Measurements from ENCODE around the gene SHC1. TPM values are rescaled to one million over a fixed set of nuclear protein-coding genes. Genes with fewer than 3 reads are reported as not detected.

Gene SHC1
- total and polyA plus RNA-seq, 2 experiments from 2014 or later, result 117 to 211 TPM

GRCh38 chr1:154925335-154926170 is 45.0 kb downstream of the SHC1 start:
- Histone ChIP-seq H3K4me3 (no peak overlapping the region), H2AFZ (no peak overlapping the region), H3K27ac (ENCODE audit: low read depth) (no peak overlapping the region), H3K79me2 (replicated peaks; ENCODE audit: insufficient read depth) (no peaks in the 10 kb centered on the region), H3K9me2 (ENCODE audit: insufficient read depth) (no peaks in the 10 kb centered on the region), H3F3A (replicated peaks; ENCODE audit: low read depth) (no peaks in the 10 kb centered on the region), H3K27me3 (ENCODE audit: insufficient read depth) (no peaks in the 10 kb centered on the region), H3K4me1 (ENCODE audit: insufficient read depth) (no peaks in the 10 kb centered on the region), H4K20me1 (replicated peaks; ENCODE audit: insufficient read depth) (no peaks in the 10 kb centered on the region; the same call in 1 of the 2 replicates), H3K36me3 (ENCODE audit: insufficient read depth) (no peaks in the 10 kb centered on the region), H3K4me2 (no peak overlapping the region)
- H3K4me1 Mint-ChIP-seq, result no peaks in the 10 kb centered on the region
- H3K36me3 Mint-ChIP-seq (ENCODE audit: low read depth), result peaks cover 23% of the 10 kb centered on the region
- no peak overlapping the region for H3K4me3 Mint-ChIP-seq
- TF ChIP-seq NANOG (IDR thresholded peaks at IDR 0.05; ENCODE audit: borderline replicate concordance), result no peak
- DNase-seq (ENCODE audit: low spot score), result no peak
- H3K9me3 Mint-ChIP-seq, result no peaks in the 10 kb centered on the region
- peaks cover 5% of the 10 kb centered on the region for H3K27me3 Mint-ChIP-seq (ENCODE audit: insufficient read depth, low read depth, poor library complexity)
- ATAC-seq, result no peak
- H3K27ac Mint-ChIP-seq, result no peak overlapping the region

DNA sequence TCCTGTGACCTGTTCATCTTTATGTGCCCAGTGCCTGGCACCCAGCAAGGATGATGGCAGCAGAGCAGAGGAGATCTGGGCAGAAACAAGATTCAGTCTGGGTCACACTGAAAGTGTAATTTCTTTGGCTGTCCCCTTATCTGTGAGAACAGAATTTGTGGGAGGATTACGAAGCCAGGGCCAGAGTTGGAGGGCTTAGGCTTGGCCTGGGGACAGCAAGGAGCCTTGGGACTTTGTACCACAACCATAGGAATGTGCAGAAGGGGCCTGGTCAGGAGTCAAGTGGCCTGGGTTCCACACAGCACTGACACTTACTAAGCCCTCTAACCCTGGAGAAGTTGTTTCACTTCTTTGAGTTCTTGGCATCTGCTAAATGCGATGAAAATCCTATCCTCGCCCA is 46.9 kb downstream of the SHC1 start:
- H3K36me3 ChIP-seq (ENCODE audit: insufficient read depth), result no peaks in the 10 kb centered on the region
- Mint-ChIP-seq H3K4me1 (no peaks in the 10 kb centered on the region), H3K27ac (no peak overlapping the region), H3K9me3 (no peaks in the 10 kb centered on the region), H3K36me3 (ENCODE audit: low read depth) (peaks cover 19% of the 10 kb centered on the region), H3K27me3 (ENCODE audit: insufficient read depth, low read depth, poor library complexity) (peaks cover 4% of the 10 kb centered on the region), H3K4me3 (no peak overlapping the region)
- no peaks in the 10 kb centered on the region for H3K27me3 ChIP-seq (ENCODE audit: insufficient read depth)
- H3K4me2 ChIP-seq, result no peak overlapping the region
- no peak overlapping the region for H3K4me3 ChIP-seq
- H3K79me2 ChIP-seq (replicated peaks; ENCODE audit: insufficient read depth), result no peaks in the 10 kb centered on the region
- no peak for ATAC-seq
- H3K9me2 ChIP-seq (ENCODE audit: insufficient read depth), result peaks cover 3% of the 10 kb centered on the region; the same call in 1 of the 2 replicates
- H2AFZ ChIP-seq, result no peak overlapping the region
- TF ChIP-seq ETS1 (IDR thresholded peaks at IDR 0.05), result no peak
- H4K20me1 ChIP-seq (replicated peaks; ENCODE audit: insufficient read depth), result no peaks in the 10 kb centered on the region; the same call in 1 of the 2 replicates
- DNase-seq (ENCODE audit: low spot score), result no peak
- H3F3A ChIP-seq (replicated peaks; ENCODE audit: low read depth), result no peaks in the 10 kb centered on the region
- no peak overlapping the region for H3K27ac ChIP-seq (ENCODE audit: low read depth)
- H3K4me1 ChIP-seq (ENCODE audit: insufficient read depth), result no peaks in the 10 kb centered on the region

- no peaks in the 10 kb centered on the region for H3K27me3 ChIP-seq (ENCODE audit: insufficient read depth)
- Mint-ChIP-seq H3K27ac (no peak overlapping the region), H3K4me1 (peaks cover 3% of the 10 kb centered on the region; the same call in 2 of the 3 replicates), H3K36me3 (ENCODE audit: low read depth) (peaks cover 4% of the 10 kb centered on the region; the same call in 2 of the 3 replicates), H3K27me3 (ENCODE audit: insufficient read depth, low read depth, poor library complexity) (peaks cover 7% of the 10 kb centered on the region), H3K9me3 (peaks cover 11% of the 10 kb centered on the region), H3K4me3 (no peak overlapping the region)
- DNase-seq (ENCODE audit: low spot score), result no peak
- no peak for ATAC-seq
- no peaks in the 10 kb centered on the region for H3F3A ChIP-seq (replicated peaks; ENCODE audit: low read depth)
- no peak overlapping the region for H2AFZ ChIP-seq
- H3K4me3 ChIP-seq, result no peak overlapping the region
- H3K9me2 ChIP-seq (ENCODE audit: insufficient read depth), result peaks cover 7% of the 10 kb centered on the region; the same call in 1 of the 2 replicates
- H3K36me3 ChIP-seq (ENCODE audit: insufficient read depth), result peaks cover 4% of the 10 kb centered on the region; the same call in 1 of the 2 replicates
- no peaks in the 10 kb centered on the region for H4K20me1 ChIP-seq (replicated peaks; ENCODE audit: insufficient read depth)
- no peak overlapping the region for H3K4me2 ChIP-seq
- no peaks in the 10 kb centered on the region for H3K4me1 ChIP-seq (ENCODE audit: insufficient read depth)
- no peaks in the 10 kb centered on the region for H3K79me2 ChIP-seq (replicated peaks; ENCODE audit: insufficient read depth)
- no peak overlapping the region for H3K27ac ChIP-seq (ENCODE audit: low read depth)
- TF ChIP-seq REST (IDR thresholded peaks at IDR 0.05; ENCODE audit: unreplicated experiment) (no peak), EZH2phosphoT487 (IDR thresholded peaks at IDR 0.05; ENCODE audit: unreplicated experiment) (no peak), ZNF331 (CRISPR knock-in tag; IDR thresholded peaks at IDR 0.05; ENCODE audit: low read depth) (no peak), EZH2 (IDR thresholded peaks at IDR 0.05; ENCODE audit: low read depth, unreplicated experiment) (no peak), ZNF114 (CRISPR knock-in tag; IDR thresholded peaks at IDR 0.05) (no peak), ETS1 (IDR thresholded peaks at IDR 0.05) (no peak), POLR2AphosphoS5 (IDR thresholded peaks at IDR 0.05; ENCODE audit: low read depth) (no peak)
- TF ChIP-seq, protein P1, sequence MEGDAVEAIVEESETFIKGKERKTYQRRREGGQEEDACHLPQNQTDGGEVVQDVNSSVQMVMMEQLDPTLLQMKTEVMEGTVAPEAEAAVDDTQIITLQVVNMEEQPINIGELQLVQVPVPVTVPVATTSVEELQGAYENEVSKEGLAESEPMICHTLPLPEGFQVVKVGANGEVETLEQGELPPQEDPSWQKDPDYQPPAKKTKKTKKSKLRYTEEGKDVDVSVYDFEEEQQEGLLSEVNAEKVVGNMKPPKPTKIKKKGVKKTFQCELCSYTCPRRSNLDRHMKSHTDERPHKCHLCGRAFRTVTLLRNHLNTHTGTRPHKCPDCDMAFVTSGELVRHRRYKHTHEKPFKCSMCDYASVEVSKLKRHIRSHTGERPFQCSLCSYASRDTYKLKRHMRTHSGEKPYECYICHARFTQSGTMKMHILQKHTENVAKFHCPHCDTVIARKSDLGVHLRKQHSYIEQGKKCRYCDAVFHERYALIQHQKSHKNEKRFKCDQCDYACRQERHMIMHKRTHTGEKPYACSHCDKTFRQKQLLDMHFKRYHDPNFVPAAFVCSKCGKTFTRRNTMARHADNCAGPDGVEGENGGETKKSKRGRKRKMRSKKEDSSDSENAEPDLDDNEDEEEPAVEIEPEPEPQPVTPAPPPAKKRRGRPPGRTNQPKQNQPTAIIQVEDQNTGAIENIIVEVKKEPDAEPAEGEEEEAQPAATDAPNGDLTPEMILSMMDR (conservative IDR thresholded peaks at IDR 0.05; ENCODE audit: low read depth in 2 of 2), result no peak
Measured at GRCh38 chr1:154913273-154913672, 57.3 kb downstream of the SHC1 start.
